HG03342 (cell line): ENCODE results near the gene SARNP.

Experiments
- ATAC-seq: cut with Tn5 transposase; IDR thresholded peaks from one replicate; pipeline ENCODE4 v1.9.1; 2021; ENCODE audit warnings: mild to moderate bottlenecking, moderate library complexity; ENCODE audit not compliant: unreplicated experiment

SARNP gene

GRCh38 chr12:55743406-55744339 is 73.9 kb downstream of the SARNP start:
- ATAC-seq, result peak; percentile 51

- ATAC-seq, result peak; percentile 35
These were observed 74.7 kb downstream of the SARNP start, which contains the start of gene GDF11 for GRCh38 chr12:55742719-55743405. Gene GDF11, plus strand, starts transcription at chr12:55743122. Its CDS starts 195 bp downstream, at chr12:55743317.

GRCh38 chr12:55741931-55742680 is 75.4 kb downstream of the SARNP start:
- ATAC-seq, result no peak

GRCh38 chr12:55739025-55739378 is 78.5 kb downstream of the SARNP start:
- no peak for ATAC-seq

- ATAC-seq, result peak; percentile 83
These were observed 79.2 kb downstream of the SARNP start for GRCh38 chr12:55738123-55739024.

- ATAC-seq, result peak; percentile 25
These were observed 79.9 kb downstream of the SARNP start for GRCh38 chr12:55737581-55738122.

GRCh38 chr12:55736780-55737580 is 80.5 kb downstream of the SARNP start:
- ATAC-seq, result peak; percentile 37

- ATAC-seq, result no peak
These were observed 81.4 kb downstream of the SARNP start for GRCh38 chr12:55736076-55736475.

GRCh38 chr12:55734595-55734994 is 82.9 kb downstream of the SARNP start:
- no peak for ATAC-seq

- ATAC-seq, result no peak
These were observed 83.7 kb downstream of the SARNP start for GRCh38 chr12:55733858-55734257.

GRCh38 chr12:55733021-55733555 is 84.4 kb downstream of the SARNP start:
- ATAC-seq, result no peak

- ATAC-seq, result no peak
These were observed 85.2 kb downstream of the SARNP start for GRCh38 chr12:55732288-55732687.

- peak; percentile 38 for ATAC-seq
These were observed 87.4 kb downstream of the SARNP start for GRCh38 chr12:55729819-55730818.

GRCh38 chr12:55728939-55729818 is 88.3 kb downstream of the SARNP start, which contains the start of gene CD63:
Gene CD63, minus strand, starts transcription at chr12:55729009. Its CDS starts 668 bp downstream, at chr12:55728341.
- peak; percentile 63 for ATAC-seq

GRCh38 chr12:55728186-55728938 is 89.2 kb downstream of the SARNP start:
- ATAC-seq, result peak; percentile 17
